NCI-H446 (cell line): Measurements from ENCODE around the gene ZFYVE1.
A peak's percentile ranks its signal among the peaks of the same experiment; 100 is the strongest.
"Not testable (repeated sequence)": the region's sequence is repeated elsewhere in the genome, so short reads cannot be mapped to it uniquely, and the experiment has no call there.

Experiments used
- DNase-seq, 2 experiments: peaks; one replicate each; lab custom pipeline; 2025; lab: John Stamatoyannopoulos, UW

ZFYVE1 gene

DNA sequence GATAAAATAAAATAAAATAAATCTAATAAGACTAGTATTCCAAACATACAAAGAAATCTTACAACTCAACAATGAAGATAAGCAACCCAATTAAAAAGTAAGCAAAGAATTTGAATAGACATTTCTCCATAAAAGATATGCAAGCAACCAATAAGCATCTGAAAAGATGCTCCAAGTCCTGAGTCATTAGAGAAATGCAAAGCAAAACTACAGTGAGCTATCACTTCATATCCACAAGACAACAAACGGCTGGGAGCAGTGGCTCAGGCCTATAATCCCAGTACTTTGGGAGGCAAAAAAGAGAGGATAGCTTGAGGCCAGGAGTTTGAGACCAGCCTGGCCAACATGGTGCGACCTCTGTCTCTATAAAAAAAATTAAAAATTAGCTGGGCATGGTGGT, 26.8 kb downstream of the ZFYVE1 start:
- DNase-seq, result no peak

DNA sequence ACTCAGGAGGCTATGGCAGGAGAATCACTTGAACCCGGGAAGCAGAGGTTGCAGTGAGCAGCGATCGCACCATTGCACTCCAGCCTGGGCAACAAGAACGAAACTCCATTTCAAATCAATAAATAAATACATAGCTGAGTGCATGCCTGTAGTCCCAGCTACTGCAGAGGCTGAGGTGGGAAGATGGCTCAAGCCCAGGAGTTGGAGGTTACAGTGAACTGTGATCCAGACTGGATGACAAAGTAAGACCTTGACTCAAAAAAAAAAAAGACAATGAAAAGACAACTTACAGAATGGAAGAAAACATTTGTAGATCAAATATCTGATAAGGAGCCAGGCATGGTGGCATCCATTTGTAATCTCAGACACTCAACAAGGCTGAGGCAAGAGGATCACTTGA, 27.6 kb downstream of the ZFYVE1 start:
- no peak for DNase-seq

DNA sequence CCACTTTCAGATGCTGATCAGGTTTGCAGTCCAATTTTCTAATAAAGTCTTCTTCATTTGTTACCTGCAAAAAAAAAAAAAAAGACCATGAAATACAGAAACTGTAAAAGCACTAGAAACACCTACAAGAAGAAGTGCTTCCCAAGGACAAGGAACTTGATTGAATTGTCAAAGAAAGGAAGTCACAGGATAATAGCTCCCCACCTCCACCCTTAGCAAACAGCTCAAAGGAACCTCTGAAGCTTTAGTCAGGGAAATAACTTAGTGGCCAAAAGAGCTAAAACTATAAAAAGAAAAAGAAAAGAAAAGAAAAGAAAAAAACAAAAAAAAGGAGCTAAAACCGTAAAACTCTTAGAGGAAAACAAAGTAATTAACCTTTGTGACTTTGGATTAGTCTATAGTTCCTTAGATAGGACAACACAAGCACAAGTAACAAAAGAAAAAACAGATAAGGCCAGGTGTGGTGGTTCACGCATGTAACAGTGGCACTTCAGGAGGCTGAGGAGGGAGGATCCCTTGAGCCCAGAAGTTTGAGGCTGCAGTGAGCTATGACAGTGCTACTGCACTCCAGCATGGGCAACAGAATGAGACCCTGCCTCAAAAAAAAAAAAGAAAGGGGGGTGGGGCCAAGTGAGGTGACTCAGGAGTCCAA, 28.5 kb downstream of the ZFYVE1 start:
- no peak for DNase-seq

- no peak for DNase-seq
Observed at GRCh38 chr14:72996916-72997315, 30.0 kb downstream of the ZFYVE1 start.

DNA sequence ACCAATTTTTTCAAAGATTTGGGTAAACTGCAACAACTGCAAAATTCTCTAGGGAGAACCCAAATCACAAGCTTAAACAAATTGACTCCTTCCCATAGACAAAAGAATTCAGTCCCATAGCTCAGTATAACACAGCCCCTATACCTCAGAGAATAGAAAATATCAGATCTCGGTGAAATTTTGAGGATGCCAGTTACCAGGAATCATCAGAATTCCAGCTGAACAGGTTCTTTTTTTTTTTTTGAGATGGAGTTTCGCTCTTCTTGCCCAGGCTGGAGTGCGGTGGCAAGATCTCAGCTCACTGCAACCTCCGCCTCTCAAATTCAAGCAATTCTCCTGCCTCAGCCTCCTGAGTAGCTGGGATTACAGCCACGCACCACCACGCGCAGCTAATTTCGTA, 36.7 kb downstream of the ZFYVE1 start:
- no peak for DNase-seq

DNA sequence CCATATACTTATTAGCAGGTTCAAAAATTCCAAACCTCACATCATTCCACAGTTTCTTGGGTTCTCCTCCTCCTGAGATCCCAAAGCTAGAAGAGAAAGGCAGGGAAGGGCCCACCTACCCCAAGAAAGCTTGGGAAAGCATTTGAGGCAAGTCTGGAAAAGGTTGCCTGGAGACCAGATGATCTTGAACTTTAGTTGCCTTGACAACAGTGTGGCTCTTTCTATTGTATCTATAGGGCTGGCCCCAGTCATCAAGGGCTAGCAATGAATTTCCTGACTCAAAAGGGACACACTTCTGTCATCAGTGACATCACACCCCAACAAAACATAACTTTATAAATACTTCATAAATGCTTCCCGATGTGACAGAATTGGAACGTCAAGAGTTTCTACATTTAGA, 40.0 kb downstream of the ZFYVE1 start:
- no peak for DNase-seq

DNA sequence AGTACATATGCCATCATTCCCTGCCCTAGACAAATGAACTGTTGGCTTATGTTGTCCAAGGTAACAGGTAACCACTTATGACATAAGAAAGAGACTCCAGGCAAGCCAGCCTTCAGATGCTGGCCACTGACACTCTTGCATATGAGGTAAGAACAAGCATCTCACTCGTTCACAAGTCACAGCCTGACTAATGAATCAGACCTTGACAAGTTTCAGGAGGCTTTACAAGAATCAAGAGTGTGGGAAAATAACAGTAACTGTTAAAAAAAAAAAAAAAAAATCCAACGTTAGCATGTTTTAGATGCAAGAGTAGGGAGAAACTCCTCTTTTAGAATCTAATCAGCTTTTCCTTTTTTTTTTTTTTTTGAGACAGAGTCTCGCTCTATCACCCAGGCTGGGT, 40.7 kb downstream of the ZFYVE1 start:
- no peak for DNase-seq

GRCh38 chr14:72982146-72982708, 44.7 kb downstream of the ZFYVE1 start:
- DNase-seq, result no peak

- no peak for DNase-seq
Observed at GRCh38 chr14:72980863-72981262, 46.0 kb downstream of the ZFYVE1 start.

DNA sequence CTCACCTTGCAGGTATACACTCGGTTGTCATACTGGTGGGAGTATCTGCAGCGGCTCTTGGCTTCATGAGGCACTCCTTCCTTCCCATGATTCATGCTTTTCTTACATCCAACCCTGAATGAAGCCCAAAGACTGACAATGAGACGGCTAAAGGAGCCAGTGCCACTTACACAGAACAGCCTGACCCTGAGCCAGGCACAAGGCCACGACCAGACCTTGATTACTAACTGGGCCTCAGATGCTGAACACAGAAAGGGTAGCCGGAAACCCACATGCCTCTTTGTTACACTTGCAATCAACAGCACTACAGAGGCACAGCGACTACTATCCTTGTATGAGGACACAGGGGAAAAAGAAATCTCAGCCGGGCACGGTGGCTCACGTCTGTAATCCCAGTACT, 48.0 kb downstream of the ZFYVE1 start:
- DNase-seq, result no peak

DNA sequence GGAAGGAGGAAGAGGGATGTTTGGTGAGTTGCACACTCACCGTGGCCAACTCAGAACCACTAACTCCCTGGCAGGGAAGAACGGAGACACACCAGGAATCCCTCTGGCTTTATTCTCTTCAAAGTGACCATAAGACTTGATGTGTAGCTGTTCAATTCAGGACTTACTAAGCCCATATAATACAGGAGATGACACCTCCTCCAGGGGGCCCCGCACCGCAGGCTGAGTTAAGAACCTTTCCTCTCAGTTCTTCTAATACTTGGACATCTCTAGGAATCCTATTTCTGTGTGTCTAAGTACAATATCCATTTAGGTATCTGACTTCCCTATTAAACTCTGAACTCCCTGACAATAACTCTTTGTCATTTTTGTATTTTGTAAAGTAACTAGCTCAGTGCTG, 51.1 kb downstream of the ZFYVE1 start:
- no peak for DNase-seq

DNA sequence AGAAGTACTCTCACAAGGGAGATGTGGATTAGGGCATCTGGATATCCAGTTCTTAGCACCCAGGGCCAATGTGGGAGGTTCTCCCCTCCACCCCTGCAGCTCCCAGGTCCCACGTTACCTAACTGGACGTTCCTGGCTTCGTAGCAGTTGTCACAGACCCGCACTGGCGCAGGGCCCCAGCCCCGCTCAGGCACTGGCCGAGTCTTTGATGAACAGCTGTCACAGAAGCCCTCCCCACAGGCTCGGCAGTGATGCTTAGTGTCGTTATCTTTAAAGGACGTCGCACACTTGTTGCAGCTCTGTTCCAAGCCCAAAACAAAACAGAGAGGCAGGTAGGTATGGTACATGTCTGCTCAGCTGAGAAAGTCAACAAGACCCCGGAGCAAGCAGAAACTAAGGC, 52.2 kb downstream of the ZFYVE1 start:
- DNase-seq, result no peak

- DNase-seq, result no peak
Observed at GRCh38 chr14:72970824-72971434, 56.0 kb downstream of the ZFYVE1 start.

DNA sequence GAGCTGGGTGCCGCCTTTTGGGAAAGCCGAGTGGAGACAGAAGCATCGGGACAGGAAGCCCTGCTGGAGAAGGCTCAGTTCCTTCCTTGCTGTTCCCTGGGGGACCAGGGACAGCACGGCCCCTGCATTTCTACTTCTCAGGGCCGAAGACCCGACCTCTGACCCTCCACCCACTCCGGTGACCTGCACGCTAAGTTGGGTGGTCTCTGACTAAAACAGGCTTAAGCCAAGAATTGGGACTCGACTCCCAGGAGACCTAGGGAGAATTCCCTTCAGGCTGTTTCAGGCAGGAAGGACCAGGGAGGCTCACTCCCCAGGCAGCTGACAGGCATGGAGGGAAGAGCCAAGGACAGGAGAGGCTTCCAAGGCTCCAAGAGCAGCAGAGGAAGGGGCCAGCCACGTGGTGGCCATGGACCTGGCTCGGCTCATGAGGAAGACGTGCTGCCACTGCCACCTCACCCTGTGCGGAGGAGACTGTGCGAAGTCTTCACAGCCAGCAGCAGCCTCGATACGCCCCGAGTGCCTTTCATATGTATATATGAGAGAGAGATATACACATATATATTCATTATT, 56.8 kb downstream of the ZFYVE1 start:
- no peak for DNase-seq

DNA sequence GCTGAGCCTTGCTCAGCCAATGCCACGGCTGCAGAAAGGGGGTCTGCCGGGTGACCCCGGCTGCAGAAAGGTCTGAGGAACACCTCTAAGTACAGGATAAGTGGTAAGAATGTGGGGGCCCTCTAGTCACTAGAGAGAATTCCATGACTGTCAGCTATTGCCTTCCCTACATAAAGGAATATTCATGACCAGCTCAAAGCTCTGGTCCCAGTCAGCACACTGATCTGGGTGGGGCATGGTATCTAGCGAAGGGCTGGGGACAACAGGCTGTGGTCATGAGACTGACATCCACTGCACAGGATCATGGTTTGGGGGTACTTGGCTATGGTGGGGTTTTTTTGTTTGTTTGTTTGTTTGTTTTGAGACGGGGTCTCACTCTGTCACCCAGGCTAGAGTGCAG, 58.6 kb downstream of the ZFYVE1 start:
- DNase-seq, result no peak

GRCh38 chr14:72966038-72966437, 60.9 kb downstream of the ZFYVE1 start:
- no peak for DNase-seq

- DNase-seq, result no peak
Observed at GRCh38 chr14:72965249-72965648, 61.7 kb downstream of the ZFYVE1 start.

DNA sequence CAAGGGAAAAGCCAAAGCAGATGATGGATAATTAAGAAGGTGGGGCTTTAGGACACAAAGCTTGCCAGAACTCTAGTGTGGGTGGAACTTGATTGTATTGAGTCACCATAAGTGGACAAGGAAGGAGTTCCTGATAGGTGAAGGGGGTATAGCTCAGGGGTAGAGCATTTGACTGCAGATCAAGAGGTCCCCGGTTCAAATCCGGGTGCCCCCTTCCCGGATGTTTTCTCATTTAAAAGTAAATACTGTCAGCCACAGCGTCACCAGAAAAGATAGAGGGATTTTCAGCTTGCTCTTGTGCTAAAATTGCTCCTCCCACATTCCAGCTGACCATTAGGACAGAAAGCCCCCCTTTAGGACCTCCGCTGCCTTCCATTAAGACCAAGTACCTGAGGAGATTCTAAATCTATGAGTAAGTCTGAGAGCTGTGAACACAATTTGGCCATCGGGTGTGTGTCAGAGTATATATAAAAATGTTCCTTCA, 64.0 kb downstream of the ZFYVE1 start:
- DNase-seq, result peak in 1 of 2 experiments; percentile 58

- peak in 1 of 2 experiments; percentile 38 for DNase-seq
Observed at GRCh38 chr14:72962336-72962754, 64.6 kb downstream of the ZFYVE1 start.

GRCh38 chr14:72961579-72962335, 65.1 kb downstream of the ZFYVE1 start:
- no peak for DNase-seq

DNA sequence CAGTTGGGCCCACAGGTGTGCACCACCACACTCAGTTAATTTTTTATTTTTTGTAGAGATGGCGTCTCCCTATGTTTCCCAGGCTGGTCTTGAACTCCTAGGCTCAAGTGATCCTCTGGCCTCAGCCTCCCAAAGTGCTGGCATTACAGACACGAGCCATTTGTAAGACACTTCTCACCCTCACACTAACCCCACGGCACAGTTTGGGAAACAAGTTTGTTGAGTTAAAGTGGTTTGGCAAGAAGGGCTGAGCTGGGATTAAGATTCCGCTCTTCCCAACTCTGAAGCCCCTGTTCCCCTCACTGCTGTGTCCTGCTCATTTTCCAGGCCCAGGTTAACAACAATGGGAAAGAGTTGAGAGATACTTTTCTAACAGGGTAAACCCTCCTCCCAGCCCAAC, 65.9 kb downstream of the ZFYVE1 start:
- DNase-seq, result not testable (repeated sequence)

GRCh38 chr14:72958548-72958947, 68.4 kb downstream of the ZFYVE1 start:
- no peak for DNase-seq
